ENCODE results near the gene SLC30A9.

DNA sequence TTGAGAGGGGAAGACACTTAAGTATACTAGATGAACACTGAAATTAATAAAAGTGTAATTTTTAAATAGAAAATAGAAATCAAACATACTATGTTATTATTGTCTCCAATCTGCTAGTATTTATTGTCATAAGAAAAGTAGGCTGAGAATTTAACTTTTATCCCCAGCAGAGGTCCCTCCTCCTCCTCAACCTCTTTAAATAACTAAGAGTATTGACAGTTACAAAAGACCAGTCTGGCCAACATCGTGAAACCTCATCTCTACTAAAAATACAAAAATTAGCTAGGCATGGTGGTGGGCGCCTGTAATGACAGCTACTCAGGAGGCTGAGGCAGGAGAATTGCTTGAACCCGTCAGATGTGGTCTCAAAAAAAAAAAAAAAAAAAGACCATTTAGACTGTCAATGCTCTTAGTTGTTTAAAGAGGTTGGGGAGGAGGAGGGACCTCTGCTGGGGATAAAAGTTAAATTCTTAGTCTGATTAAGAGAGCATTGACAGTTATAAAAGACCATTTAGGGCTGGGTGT is 4.2 kb downstream of the SLC30A9 start:
- TF ChIP-seq GATA3 (IDR thresholded peaks at IDR 0.05; ENCODE audit: low read depth, low read length), result no peak
- TF ChIP-seq GATA2 (IDR thresholded peaks at IDR 0.05; ENCODE audit: low read depth, low read length), result no peak

Measured in SH-SY5Y (cell line).